Measurements from ENCODE around the gene ARHGAP25. TPM values are rescaled to one million over a fixed set of nuclear protein-coding genes. Genes with fewer than 3 reads are reported as not detected.
A peak's percentile ranks its signal among the peaks of the same experiment; 100 is the strongest.

ARHGAP25 gene
- total RNA-seq, 1 experiment from 2014 or later: 6.6 TPM

DNA sequence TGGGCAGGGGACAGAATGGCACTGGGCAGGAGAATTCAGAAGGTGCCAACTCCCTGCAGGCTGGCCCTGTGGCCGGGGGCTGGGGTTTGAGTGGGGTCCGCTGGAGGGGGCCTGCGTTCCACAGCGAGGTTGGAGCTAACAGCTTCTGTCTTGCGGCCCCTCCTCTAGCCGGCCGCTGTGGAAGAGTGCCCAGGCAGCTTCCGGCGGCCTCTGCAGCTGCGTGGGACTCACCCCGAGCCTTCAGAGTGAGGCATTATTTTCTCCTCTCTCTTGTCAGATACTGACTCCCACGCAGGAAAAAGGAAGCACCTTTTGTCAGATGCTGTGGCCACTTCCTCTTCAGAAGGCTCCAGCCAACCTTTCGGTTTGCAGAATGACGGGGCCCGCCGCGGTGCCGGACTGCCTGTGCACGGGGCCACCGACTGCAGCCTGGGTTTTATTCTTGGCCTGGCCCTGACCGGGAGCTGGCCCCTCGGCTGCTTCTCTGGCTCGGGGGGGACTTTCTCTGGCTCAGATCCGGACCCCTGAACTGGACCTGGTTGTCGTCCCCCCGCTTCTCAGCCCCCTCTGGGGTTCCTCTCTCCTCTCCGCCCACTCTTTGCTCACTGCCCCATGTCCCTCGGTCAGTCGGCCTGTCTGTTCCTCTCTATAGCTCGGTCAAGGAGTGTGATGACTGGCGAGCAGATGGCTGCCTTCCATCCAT is 40.1 kb downstream of the ARHGAP25 start:
- Histone ChIP-seq H3K9me3 (replicated peaks) (no peaks in the 10 kb centered on the region), H3K27ac (peak overlapping the region; percentile 39), H3K36me3 (no peaks in the 10 kb centered on the region), H3K4me1 (peaks cover 37% of the 10 kb centered on the region), H3K4me3 (peak overlapping the region; percentile 43), H3K27me3 (no peaks in the 10 kb centered on the region)
- peak in 1 of 2 experiments; percentile 27 for DNase-seq

GRCh38 chr2:68775272-68775842 is 40.7 kb downstream of the ARHGAP25 start:
- H3K27me3 ChIP-seq: no peaks in the 10 kb centered on the region
- DNase-seq: no peak
- H3K4me1 ChIP-seq: peaks cover 31% of the 10 kb centered on the region
- H3K36me3 ChIP-seq: no peaks in the 10 kb centered on the region
- H3K9me3 ChIP-seq (replicated peaks): no peaks in the 10 kb centered on the region
- H3K4me3 ChIP-seq: peak overlapping the region; percentile 43
- H3K27ac ChIP-seq: peak overlapping the region; percentile 39

- Histone ChIP-seq H3K9me3 (replicated peaks) (no peaks in the 10 kb centered on the region), H3K27me3 (no peaks in the 10 kb centered on the region), H3K4me3 (no peak overlapping the region), H3K27ac (peak overlapping the region; percentile 12), H3K4me1 (peaks cover 23% of the 10 kb centered on the region), H3K36me3 (no peaks in the 10 kb centered on the region)
- DNase-seq: peak; percentile 37 to 63
Measured at GRCh38 chr2:68776124-68776523, 41.5 kb downstream of the ARHGAP25 start.

DNA sequence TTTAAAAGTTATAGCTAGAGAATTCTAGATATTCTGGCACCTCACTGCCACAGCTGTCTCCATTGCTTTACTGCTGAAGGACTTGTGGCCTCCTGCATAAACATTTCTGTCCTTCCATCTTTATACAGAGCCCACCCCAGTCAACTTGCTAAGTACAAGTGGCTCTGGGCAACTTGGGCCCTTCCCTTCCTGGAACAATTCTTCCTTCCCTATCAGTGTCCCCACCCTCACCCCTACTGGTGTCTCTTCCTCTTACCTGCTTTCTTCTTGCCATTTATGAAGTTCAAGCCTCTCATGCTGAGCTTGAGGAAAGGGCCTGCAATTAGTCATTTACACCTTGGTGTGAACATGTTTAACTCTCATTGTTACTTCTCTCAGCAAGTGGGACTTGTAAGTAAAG is 45.0 kb downstream of the ARHGAP25 start:
- Histone ChIP-seq H3K4me1 (peaks cover 9% of the 10 kb centered on the region), H3K9me3 (replicated peaks) (no peaks in the 10 kb centered on the region), H3K27me3 (no peaks in the 10 kb centered on the region), H3K4me3 (no peak overlapping the region), H3K36me3 (no peaks in the 10 kb centered on the region), H3K27ac (no peak overlapping the region)
- no peak for DNase-seq

DNA sequence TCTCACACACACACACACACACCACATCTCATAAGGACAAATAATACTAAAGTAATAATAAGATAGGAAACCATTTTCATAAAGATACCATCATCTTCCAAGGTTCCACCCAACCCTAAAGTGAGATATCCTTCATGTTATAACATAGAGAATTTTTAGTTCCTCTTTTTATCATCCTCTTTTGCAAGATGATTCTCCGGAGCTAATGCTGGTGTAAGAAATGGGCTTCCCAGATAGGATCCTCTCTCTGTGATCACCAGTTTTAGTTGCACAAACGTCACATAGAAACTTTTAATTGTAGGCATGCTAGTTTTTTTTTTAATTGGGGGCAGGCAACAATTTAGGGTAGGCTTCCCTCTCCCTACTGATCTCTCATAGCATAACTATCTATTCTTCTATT is 49.6 kb downstream of the ARHGAP25 start:
- Histone ChIP-seq H3K36me3 (peaks cover 3% of the 10 kb centered on the region; the same call in 1 of the 2 replicates), H3K27me3 (no peaks in the 10 kb centered on the region), H3K9me3 (replicated peaks) (peaks cover 3% of the 10 kb centered on the region; the same call in 1 of the 2 replicates), H3K27ac (no peak overlapping the region), H3K4me3 (no peak overlapping the region), H3K4me1 (no peaks in the 10 kb centered on the region; the same call in 1 of the 2 replicates)
- no peak for DNase-seq

DNA sequence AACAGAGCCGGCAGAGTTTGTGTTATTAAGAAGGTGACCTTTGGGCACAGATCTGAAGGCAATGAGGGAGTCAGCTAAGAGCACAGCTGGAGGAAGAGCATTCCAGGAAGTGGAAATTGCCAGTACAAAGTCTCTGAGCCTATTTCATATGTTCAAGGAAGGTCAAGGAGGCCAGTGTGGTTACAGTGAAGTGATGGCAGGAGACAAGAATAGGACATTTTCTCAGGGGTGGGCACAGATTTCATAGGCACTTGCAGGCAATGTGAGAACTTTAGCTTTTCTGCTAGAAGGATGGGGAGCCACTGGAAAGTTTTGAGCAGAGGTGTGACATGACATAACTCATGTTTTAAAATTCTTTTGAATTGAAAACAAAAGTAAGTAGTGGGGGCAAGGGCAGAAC is 50.3 kb downstream of the ARHGAP25 start:
- no peak overlapping the region for H3K27ac ChIP-seq
- DNase-seq: no peak
- H3K27me3 ChIP-seq: no peaks in the 10 kb centered on the region
- no peak overlapping the region for H3K4me3 ChIP-seq
- H3K9me3 ChIP-seq (replicated peaks): peaks cover 3% of the 10 kb centered on the region; the same call in 1 of the 2 replicates
- H3K4me1 ChIP-seq: no peaks in the 10 kb centered on the region
- peaks cover 3% of the 10 kb centered on the region; the same call in 1 of the 2 replicates for H3K36me3 ChIP-seq

- Histone ChIP-seq H3K27me3 (no peaks in the 10 kb centered on the region), H3K4me3 (no peak overlapping the region), H3K27ac (no peak overlapping the region), H3K36me3 (peaks cover 3% of the 10 kb centered on the region; the same call in 1 of the 2 replicates), H3K4me1 (no peaks in the 10 kb centered on the region), H3K9me3 (replicated peaks) (peaks cover 3% of the 10 kb centered on the region; the same call in 1 of the 2 replicates)
- DNase-seq: no peak
Measured at GRCh38 chr2:68787356-68787755, 52.7 kb downstream of the ARHGAP25 start.

DNA sequence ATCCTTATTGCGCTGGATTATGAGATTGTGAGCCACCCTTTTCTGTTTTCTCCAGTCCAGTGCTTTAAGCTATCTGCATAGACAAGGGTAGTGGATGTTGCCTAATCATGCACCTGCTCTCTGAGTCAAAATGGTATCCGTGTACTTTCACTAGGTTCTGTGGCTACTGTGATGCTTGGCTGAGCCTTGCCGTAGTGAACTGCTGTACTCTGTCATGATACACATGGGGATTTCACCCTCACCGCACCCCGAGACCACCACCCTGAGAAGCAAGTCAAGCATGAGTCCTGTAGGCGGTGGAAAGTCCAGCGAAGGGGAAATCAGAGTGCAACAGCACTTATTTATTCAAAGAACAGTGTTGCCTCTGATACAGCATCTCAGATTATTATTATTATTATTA is 55.0 kb downstream of the ARHGAP25 start:
- no peaks in the 10 kb centered on the region for H3K27me3 ChIP-seq
- no peak overlapping the region for H3K4me3 ChIP-seq

DNA sequence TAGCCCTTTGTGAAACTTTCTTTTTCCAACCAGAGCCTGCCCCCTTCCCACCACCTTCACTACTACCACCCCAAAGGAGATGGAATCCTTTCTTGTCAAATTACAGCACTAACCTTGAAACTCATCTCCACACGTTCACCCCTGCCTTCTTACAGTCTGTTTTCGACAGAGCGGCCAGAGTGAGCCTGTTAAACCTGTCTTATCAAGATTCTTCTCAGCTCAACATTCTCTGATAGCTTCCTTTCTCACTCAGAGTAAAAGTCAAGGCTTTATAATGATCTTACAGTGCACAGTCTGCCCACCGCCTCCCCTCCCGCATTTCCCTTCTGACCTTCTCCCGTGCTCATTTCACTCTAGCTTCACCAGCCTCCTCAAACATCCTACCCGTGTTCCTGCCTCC is 56.0 kb downstream of the ARHGAP25 start:
- Histone ChIP-seq H3K27me3 (no peaks in the 10 kb centered on the region), H3K9me3 (replicated peaks) (peaks cover under 1% of the 10 kb centered on the region; the same call in 1 of the 2 replicates), H3K4me3 (no peak overlapping the region), H3K36me3 (peaks cover under 1% of the 10 kb centered on the region; the same call in 1 of the 2 replicates), H3K4me1 (0 out of 2 replicates have a peak, but pooled peaks cover 5% of the 10 kb centered on the region), H3K27ac (no peak overlapping the region)
- no peak for DNase-seq

More for the DNA sequence above, 55.0 kb downstream of the ARHGAP25 start:
- Histone ChIP-seq H3K9me3 (replicated peaks) (peaks cover 3% of the 10 kb centered on the region; the same call in 1 of the 2 replicates), H3K36me3 (peaks cover 3% of the 10 kb centered on the region; the same call in 1 of the 2 replicates), H3K27ac (no peak overlapping the region), H3K4me1 (0 out of 2 replicates have a peak, but pooled peaks cover 5% of the 10 kb centered on the region)
- no peak for DNase-seq

DNA sequence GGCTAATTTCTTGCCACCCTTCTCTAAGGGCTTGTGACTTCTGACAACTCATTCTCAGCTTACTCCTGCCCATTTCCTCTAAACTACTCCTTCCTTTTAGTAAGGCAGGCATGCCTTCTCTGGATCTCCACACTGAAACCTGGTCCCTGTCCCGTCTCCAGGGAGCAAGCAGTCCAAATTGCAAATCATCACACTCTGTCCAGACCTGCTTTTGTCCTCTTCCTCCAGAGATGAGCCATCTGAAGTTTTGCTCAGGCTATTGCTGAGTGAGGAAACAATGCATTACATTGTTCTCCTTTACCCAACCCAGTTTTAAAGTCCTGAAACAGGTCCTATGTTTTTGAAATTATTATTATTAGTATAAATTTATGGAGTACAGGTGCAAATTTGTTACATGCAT is 57.3 kb downstream of the ARHGAP25 start:
- DNase-seq: no peak
- peaks cover 9% of the 10 kb centered on the region; the same call in 1 of the 2 replicates for H3K4me1 ChIP-seq
- no peaks in the 10 kb centered on the region for H3K27me3 ChIP-seq
- H3K27ac ChIP-seq: no peak overlapping the region
- H3K9me3 ChIP-seq (replicated peaks): no peaks in the 10 kb centered on the region
- no peaks in the 10 kb centered on the region for H3K36me3 ChIP-seq
- H3K4me3 ChIP-seq: no peak overlapping the region

GRCh38 chr2:68792751-68793150 is 58.1 kb downstream of the ARHGAP25 start:
- no peaks in the 10 kb centered on the region for H3K36me3 ChIP-seq
- peaks cover 9% of the 10 kb centered on the region; the same call in 1 of the 2 replicates for H3K4me1 ChIP-seq
- H3K27ac ChIP-seq: no peak overlapping the region
- no peaks in the 10 kb centered on the region for H3K27me3 ChIP-seq
- DNase-seq: no peak
- H3K9me3 ChIP-seq (replicated peaks): no peaks in the 10 kb centered on the region
- H3K4me3 ChIP-seq: no peak overlapping the region

DNA sequence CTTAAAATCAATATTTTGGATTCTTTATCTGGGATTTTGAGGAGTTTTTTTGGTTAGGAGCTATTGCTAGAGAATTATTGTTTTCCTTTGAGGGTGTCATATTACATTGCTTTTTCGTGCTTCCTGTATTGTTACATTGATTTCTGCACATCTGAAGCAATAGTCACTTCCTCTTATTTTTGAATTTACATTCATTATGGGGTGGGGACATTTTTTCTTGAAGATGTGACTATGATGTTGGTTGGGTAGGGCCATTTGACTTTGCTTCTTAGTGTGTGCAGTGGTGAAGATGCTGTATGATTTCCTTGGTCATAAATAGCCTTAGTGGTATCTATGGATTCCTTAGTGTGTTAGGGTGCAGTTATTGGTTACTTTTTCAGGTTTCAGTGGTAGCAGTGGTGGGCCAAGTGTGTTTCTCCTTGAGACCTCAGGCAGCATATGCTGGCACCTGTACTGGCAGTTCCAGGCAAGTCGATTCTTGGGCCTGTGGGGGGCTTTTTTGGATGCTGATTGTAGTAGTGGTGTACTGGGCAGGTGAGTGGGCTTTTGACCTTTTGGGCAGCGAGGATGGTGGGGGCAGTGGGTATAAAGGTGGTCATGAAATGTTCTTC is 61.8 kb downstream of the ARHGAP25 start:
- DNase-seq: no peak
- peaks cover 17% of the 10 kb centered on the region for H3K4me1 ChIP-seq
- H3K9me3 ChIP-seq (replicated peaks): no peaks in the 10 kb centered on the region

DNA sequence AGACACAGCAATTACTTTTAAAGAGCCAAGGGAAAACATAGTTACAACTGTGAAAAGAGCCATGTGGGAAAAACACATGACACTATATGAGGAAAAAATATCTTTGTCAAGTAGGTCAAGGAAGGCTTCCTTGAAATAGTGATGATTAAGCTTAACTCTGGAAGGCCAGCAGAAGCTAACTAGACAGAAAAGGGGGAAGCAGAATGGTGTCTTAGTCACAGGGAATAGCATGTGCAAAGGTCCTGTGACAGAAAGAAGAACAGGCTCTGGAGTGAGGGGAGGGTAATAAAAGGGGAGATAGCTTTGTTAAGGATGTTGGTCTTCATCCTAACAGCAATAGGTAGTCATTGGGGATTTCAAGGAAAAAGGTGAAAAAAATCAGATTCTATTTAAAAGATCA is 64.0 kb downstream of the ARHGAP25 start:
- H3K4me1 ChIP-seq: peaks cover 12% of the 10 kb centered on the region
- no peaks in the 10 kb centered on the region for H3K27me3 ChIP-seq
- H3K36me3 ChIP-seq: no peaks in the 10 kb centered on the region
- H3K27ac ChIP-seq: no peak overlapping the region
- no peak overlapping the region for H3K4me3 ChIP-seq
- no peaks in the 10 kb centered on the region for H3K9me3 ChIP-seq (replicated peaks)
- DNase-seq: no peak

More for the DNA sequence above, 61.8 kb downstream of the ARHGAP25 start:
- Histone ChIP-seq H3K27ac (no peak overlapping the region), H3K36me3 (no peaks in the 10 kb centered on the region), H3K27me3 (no peaks in the 10 kb centered on the region), H3K4me3 (no peak overlapping the region)

GRCh38 chr2:68799140-68800026 is 64.8 kb downstream of the ARHGAP25 start:
- H3K4me3 ChIP-seq: no peak overlapping the region
- H3K27ac ChIP-seq: no peak overlapping the region; the same call in 1 of the 2 replicates
- peaks cover 12% of the 10 kb centered on the region for H3K4me1 ChIP-seq
- H3K36me3 ChIP-seq: no peaks in the 10 kb centered on the region
- peak; percentile 35 to 60 for DNase-seq
- no peaks in the 10 kb centered on the region for H3K9me3 ChIP-seq (replicated peaks)
- H3K27me3 ChIP-seq: no peaks in the 10 kb centered on the region

Data from SJCRH30 (cell line).